Chondrocyte (in vitro differentiated cells): Measurements from ENCODE around the gene SERPINB13. TPM values are rescaled to one million over a fixed set of nuclear protein-coding genes. Genes with fewer than 3 reads are reported as not detected.

ENCODE experiments used
- DNase-seq: peaks from one replicate; pipeline ENCODE4 v3.0.0; 2021; ENCODE audit warnings: mixed read lengths, low spot score
- H3K27ac Mint-ChIP-seq: one replicate; pipeline ENCODE4 v1.8.0; 2021; ENCODE audit warnings: mild to moderate bottlenecking, moderate library complexity, mixed read lengths; ENCODE audit not compliant: unreplicated experiment
- H3K27me3 Mint-ChIP-seq: 2 replicates; pipeline ENCODE4 v1.8.0; 2021; ENCODE audit warnings: low read depth, mixed read lengths
- H3K36me3 Mint-ChIP-seq: 2 replicates; pipeline ENCODE4 v1.8.0; 2021; ENCODE audit warnings: low read depth, mixed read lengths
- H3K4me1 Mint-ChIP-seq: 2 replicates; pipeline ENCODE4 v1.8.0; 2021; ENCODE audit warnings: low read depth, mild to moderate bottlenecking, mixed read lengths
- H3K4me3 Mint-ChIP-seq: one replicate; pipeline ENCODE4 v1.8.0; 2021; ENCODE audit warnings: mild to moderate bottlenecking, moderate library complexity, mixed read lengths; ENCODE audit not compliant: unreplicated experiment
- H3K9me3 Mint-ChIP-seq: 2 replicates; pipeline ENCODE4 v1.8.0; 2021; ENCODE audit warnings: low read depth, mixed read lengths
- total RNA-seq: library from RNA; stranded (reverse); gene quantifications from 3 replicates; pipeline ENCODE4 v1.2.1, GENCODE V29; 2021
- TF ChIP-seq, protein P1 (sequence below): fragments of 200-600 bp; sonication (generic); IDR thresholded peaks from 2 replicates; pipeline ENCODE4 v1.5.0; 2021; ENCODE audit warnings: antibody characterized with exemption, mild to moderate bottlenecking, moderate library complexity

Gene SERPINB13
- total RNA-seq, 1 donor from 2014 or later = not detected

- no peak overlapping the region for H3K27ac Mint-ChIP-seq
- TF ChIP-seq, protein P1, sequence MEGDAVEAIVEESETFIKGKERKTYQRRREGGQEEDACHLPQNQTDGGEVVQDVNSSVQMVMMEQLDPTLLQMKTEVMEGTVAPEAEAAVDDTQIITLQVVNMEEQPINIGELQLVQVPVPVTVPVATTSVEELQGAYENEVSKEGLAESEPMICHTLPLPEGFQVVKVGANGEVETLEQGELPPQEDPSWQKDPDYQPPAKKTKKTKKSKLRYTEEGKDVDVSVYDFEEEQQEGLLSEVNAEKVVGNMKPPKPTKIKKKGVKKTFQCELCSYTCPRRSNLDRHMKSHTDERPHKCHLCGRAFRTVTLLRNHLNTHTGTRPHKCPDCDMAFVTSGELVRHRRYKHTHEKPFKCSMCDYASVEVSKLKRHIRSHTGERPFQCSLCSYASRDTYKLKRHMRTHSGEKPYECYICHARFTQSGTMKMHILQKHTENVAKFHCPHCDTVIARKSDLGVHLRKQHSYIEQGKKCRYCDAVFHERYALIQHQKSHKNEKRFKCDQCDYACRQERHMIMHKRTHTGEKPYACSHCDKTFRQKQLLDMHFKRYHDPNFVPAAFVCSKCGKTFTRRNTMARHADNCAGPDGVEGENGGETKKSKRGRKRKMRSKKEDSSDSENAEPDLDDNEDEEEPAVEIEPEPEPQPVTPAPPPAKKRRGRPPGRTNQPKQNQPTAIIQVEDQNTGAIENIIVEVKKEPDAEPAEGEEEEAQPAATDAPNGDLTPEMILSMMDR = no peak
- no peaks in the 10 kb centered on the region for H3K36me3 Mint-ChIP-seq
- no peaks in the 10 kb centered on the region for H3K9me3 Mint-ChIP-seq
- DNase-seq = no peak
- no peak overlapping the region for H3K4me3 Mint-ChIP-seq
- H3K27me3 Mint-ChIP-seq = peaks cover 3% of the 10 kb centered on the region
- H3K4me1 Mint-ChIP-seq = peaks cover 18% of the 10 kb centered on the region
Observed at GRCh38 chr18:63550068-63550467, 37.1 kb upstream of the SERPINB13 start.

DNA sequence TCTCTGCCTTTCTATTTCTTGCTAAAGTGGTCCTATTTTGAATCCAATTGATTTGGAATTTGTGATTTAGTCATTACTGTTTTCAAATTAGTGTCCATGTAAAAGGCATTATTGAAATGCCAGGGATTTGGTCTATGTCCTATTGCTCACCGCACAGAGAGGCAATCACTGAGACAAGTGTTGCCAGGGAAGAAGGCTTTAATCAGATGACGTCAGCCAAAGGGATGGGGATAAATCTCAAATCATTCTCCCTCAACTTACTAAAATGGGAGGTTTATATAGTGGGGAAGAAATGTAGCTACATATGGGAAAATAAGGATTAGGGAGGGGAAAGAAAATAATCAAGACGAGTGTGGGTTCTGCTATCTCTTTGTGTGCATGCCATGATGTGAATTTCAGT, 35.4 kb upstream of the SERPINB13 start:
- Mint-ChIP-seq H3K4me3 (no peak overlapping the region), H3K4me1 (peaks cover 18% of the 10 kb centered on the region)

GRCh38 chr18:63552581-63552980, 34.6 kb upstream of the SERPINB13 start:
- Mint-ChIP-seq H3K4me3 (no peak overlapping the region), H3K27ac (no peak overlapping the region), H3K36me3 (no peaks in the 10 kb centered on the region), H3K27me3 (peaks cover 3% of the 10 kb centered on the region), H3K9me3 (no peaks in the 10 kb centered on the region), H3K4me1 (peaks cover 18% of the 10 kb centered on the region)
- TF ChIP-seq, protein P1 = no peak
- no peak for DNase-seq

More for the DNA sequence above, 35.4 kb upstream of the SERPINB13 start:
- H3K27ac Mint-ChIP-seq = no peak overlapping the region
- TF ChIP-seq, protein P1 = no peak
- no peaks in the 10 kb centered on the region for H3K9me3 Mint-ChIP-seq
- no peak for DNase-seq
- H3K27me3 Mint-ChIP-seq = peaks cover 3% of the 10 kb centered on the region
- H3K36me3 Mint-ChIP-seq = no peaks in the 10 kb centered on the region

GRCh38 chr18:63553081-63553480, 34.1 kb upstream of the SERPINB13 start:
- no peak for DNase-seq
- Mint-ChIP-seq H3K4me3 (no peak overlapping the region), H3K9me3 (no peaks in the 10 kb centered on the region), H3K27me3 (peaks cover under 1% of the 10 kb centered on the region), H3K27ac (peak overlapping the region; percentile 66), H3K4me1 (peaks cover 18% of the 10 kb centered on the region), H3K36me3 (no peaks in the 10 kb centered on the region)
- TF ChIP-seq, protein P1 = no peak

- Mint-ChIP-seq H3K4me1 (no peaks in the 10 kb centered on the region), H3K9me3 (no peaks in the 10 kb centered on the region), H3K36me3 (no peaks in the 10 kb centered on the region), H3K27me3 (peaks cover 12% of the 10 kb centered on the region), H3K27ac (no peak overlapping the region), H3K4me3 (no peak overlapping the region)
- TF ChIP-seq, protein P1 = no peak
- DNase-seq = no peak
Observed at GRCh38 chr18:63559567-63560491, 27.3 kb upstream of the SERPINB13 start.
